Hepatocyte (in vitro differentiated cells): ENCODE measurements around the gene MEDAG. TPM values are rescaled to one million over a fixed set of nuclear protein-coding genes. Genes with fewer than 3 reads are reported as not detected.

ENCODE experiments used
- DNase-seq: peaks from one replicate; pipeline ENCODE4 v3.0.0-alpha.2; 2016; ENCODE audit warnings: low spot score
- H2AFZ ChIP-seq: fragments of 200-600 bp; sonication (generic); 2 replicates; pipeline ENCODE4 v1.6.0; 2016; ENCODE audit warnings: antibody characterized with exemption, mild to moderate bottlenecking
- H3K27ac ChIP-seq: fragments of 200-600 bp; sonication (generic); 2 replicates; pipeline ENCODE4 v1.5.1; 2016; ENCODE audit warnings: mild to moderate bottlenecking
- H3K27me3 ChIP-seq: fragments of 200-600 bp; sonication (generic); 2 replicates; pipeline ENCODE4 v1.6.1; 2016
- H3K36me3 ChIP-seq: fragments of 200-600 bp; sonication (generic); replicated peaks from 2 replicates; pipeline ENCODE4 v1.5.1; 2016; ENCODE audit warnings: low read depth; ENCODE audit not compliant: insufficient read depth
- H3K4me1 ChIP-seq: fragments of 200-600 bp; sonication (generic); 2 replicates; pipeline ENCODE4 v1.5.1; 2016; ENCODE audit warnings: mild to moderate bottlenecking, moderate library complexity; ENCODE audit not compliant: insufficient read depth
- H3K4me2 ChIP-seq: fragments of 200-600 bp; sonication (generic); 2 replicates; pipeline ENCODE4 v1.6.0; 2016
- H3K4me3 ChIP-seq: fragments of 200-600 bp; sonication (generic); 2 replicates; pipeline ENCODE4 v1.5.1; 2016; ENCODE audit warnings: mild to moderate bottlenecking
- H3K79me2 ChIP-seq: fragments of 200-600 bp; sonication (generic); 2 replicates; pipeline ENCODE4 v1.6.0; 2017; ENCODE audit warnings: mild to moderate bottlenecking
- H3K9me2 ChIP-seq: fragments of 200-600 bp; sonication (generic); replicated peaks from 2 replicates; pipeline ENCODE4 v1.6.0; 2017; ENCODE audit warnings: mild to moderate bottlenecking; ENCODE audit not compliant: insufficient read depth
- H3K9me3 ChIP-seq: fragments of 200-600 bp; sonication (generic); 2 replicates; pipeline ENCODE4 v1.5.1; 2016; ENCODE audit warnings: low read depth, mild to moderate bottlenecking
- H4K20me1 ChIP-seq: fragments of 200-600 bp; sonication (generic); 2 replicates; pipeline ENCODE4 v1.6.0; 2016; ENCODE audit warnings: mild to moderate bottlenecking; ENCODE audit not compliant: insufficient read depth, poor library complexity, severe bottlenecking
- EZH2 ChIP-seq: fragments of 200-600 bp; sonication (generic); IDR thresholded peaks from 2 replicates; pipeline ENCODE4 v1.6.1; 2016; ENCODE audit warnings: antibody characterized with exemption, mild to moderate bottlenecking, borderline replicate concordance
- EZH2phosphoT487 ChIP-seq: fragments of 200-600 bp; sonication (generic); IDR thresholded peaks from one replicate; pipeline ENCODE4 v1.6.1; 2018; ENCODE audit warnings: antibody characterized with exemption, mild to moderate bottlenecking, low read depth, moderate library complexity; ENCODE audit not compliant: unreplicated experiment, severe bottlenecking
- WGBS: methylation state at CpG from one replicate; pipeline ENCODE4 v1.1.6; 2016; ENCODE audit warnings: low lambda C conversion rate; ENCODE audit errors: missing lambda C conversion rate; 5-methylcytosine and 5-hydroxymethylcytosine counted together
- polyA plus RNA-seq: library from polyadenylated mRNA; unstranded; fragments of >200 nt; fragmentation: Nextera tagmentation; extraction: Ambion mirVana; gene quantifications from 2 replicates; pipeline ENCODE4 v1.2.1, GENCODE V29; 2016
- total RNA-seq: library from RNA; depleted of rRNA; stranded (reverse); fragments of >200 nt; gene quantifications from 2 replicates; pipeline ENCODE4 v1.2.3, GENCODE V29; 2014
- TF ChIP-seq, protein P1 (sequence below): fragments of 200-600 bp; sonication (generic); IDR thresholded peaks from 2 replicates; pipeline ENCODE4 v1.5.1; 2016; ENCODE audit warnings: antibody characterized with exemption, mild to moderate bottlenecking; ENCODE audit not compliant: poor library complexity

The MEDAG gene
- total and polyA plus RNA-seq, 2 experiments from 2014 or later = 0.03 to 0.28 TPM

DNA sequence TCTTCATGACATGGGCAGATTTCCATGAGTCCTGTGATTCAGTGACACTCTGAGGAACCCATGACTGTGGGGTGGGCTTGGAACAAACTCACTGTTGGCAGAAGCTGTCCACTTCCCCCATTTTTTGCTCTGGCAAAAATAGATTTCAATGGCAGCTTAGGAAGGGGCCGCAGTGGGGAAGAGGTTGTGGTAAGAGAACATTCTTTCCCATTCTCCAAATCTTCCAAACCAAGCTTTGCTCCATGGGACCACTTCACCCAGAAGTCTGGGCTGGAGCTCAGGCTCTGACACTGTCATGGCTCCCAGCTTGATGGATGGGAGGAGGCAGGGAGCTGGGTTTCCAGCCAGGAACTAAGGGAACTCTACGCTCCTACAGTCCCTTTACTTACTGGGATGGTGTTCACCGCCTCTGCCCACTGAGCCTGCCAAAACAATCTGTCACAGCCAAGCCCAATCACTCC, 24.9 kb upstream of the MEDAG start:
- H3K27ac ChIP-seq = peak overlapping the region; percentile 18
- H3K27me3 ChIP-seq = no peaks in the 10 kb centered on the region
- H3K36me3 ChIP-seq = no peaks in the 10 kb centered on the region
- no peak overlapping the region for H3K4me3 ChIP-seq
- peak overlapping the region; percentile 15 for H3K4me2 ChIP-seq
- H4K20me1 ChIP-seq = no peaks in the 10 kb centered on the region
- H3K9me2 ChIP-seq = no peaks in the 10 kb centered on the region
- no peaks in the 10 kb centered on the region for H3K79me2 ChIP-seq
- H3K4me1 ChIP-seq = peaks cover 20% of the 10 kb centered on the region
- H2AFZ ChIP-seq = no peak overlapping the region
- TF ChIP-seq, protein P1, sequence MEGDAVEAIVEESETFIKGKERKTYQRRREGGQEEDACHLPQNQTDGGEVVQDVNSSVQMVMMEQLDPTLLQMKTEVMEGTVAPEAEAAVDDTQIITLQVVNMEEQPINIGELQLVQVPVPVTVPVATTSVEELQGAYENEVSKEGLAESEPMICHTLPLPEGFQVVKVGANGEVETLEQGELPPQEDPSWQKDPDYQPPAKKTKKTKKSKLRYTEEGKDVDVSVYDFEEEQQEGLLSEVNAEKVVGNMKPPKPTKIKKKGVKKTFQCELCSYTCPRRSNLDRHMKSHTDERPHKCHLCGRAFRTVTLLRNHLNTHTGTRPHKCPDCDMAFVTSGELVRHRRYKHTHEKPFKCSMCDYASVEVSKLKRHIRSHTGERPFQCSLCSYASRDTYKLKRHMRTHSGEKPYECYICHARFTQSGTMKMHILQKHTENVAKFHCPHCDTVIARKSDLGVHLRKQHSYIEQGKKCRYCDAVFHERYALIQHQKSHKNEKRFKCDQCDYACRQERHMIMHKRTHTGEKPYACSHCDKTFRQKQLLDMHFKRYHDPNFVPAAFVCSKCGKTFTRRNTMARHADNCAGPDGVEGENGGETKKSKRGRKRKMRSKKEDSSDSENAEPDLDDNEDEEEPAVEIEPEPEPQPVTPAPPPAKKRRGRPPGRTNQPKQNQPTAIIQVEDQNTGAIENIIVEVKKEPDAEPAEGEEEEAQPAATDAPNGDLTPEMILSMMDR = no peak
- no peaks in the 10 kb centered on the region for H3K9me3 ChIP-seq
- 91% methylated on average over 3 of the region's 3 CpGs for WGBS
- no peak for DNase-seq

DNA sequence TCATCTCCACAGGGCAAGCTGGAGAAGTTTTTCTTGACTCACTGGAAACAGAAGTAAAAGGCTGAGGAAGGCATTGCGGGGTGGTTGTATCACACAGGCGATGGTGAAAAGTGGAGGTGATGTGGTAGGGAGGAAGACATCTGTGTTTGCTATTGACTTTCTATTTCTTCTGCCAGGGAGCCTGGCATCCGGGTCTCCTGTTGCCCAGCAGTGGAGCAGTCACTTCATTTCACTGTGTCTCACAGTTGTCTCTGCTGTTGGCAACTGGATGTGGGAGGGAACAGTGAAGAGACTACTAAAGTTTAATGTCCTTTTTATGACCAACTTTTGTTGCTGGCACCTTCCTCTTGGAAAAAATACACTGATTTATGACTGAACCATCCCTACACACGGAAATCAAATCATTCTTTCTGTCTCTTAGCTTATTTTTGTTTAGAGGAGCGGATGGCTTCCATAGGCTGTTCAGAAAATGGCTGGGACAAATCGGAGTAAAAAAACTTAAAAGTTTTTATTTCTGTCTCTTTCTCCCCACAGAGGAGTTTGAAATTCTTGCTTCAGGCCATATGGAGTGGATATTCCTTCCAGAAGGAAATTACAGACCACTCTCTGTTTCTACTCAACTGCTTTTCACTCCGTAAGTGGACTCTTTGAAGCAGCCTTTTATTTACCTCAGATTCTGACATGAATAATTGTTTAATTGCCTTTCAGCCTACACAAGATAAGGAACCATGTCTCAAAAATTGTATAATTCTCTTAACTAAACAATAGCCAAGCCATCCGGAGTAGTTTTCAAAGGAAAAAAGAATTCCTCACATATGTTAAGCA, 23.8 kb upstream of the MEDAG start:
- TF ChIP-seq, protein P1 = no peak
- TF ChIP-seq EZH2 (no peak), EZH2phosphoT487 (no peak)
- no peaks in the 10 kb centered on the region for H3K79me2 ChIP-seq
- no peaks in the 10 kb centered on the region for H3K27me3 ChIP-seq
- WGBS = 44% methylated on average over 8 of the region's 8 CpGs
- H2AFZ ChIP-seq = peak overlapping the region; percentile 7
- H3K36me3 ChIP-seq = no peaks in the 10 kb centered on the region
- peak overlapping the region; percentile 45 for H3K4me2 ChIP-seq
- H3K9me2 ChIP-seq = no peaks in the 10 kb centered on the region
- peak overlapping the region; percentile 18 for H3K27ac ChIP-seq
- no peaks in the 10 kb centered on the region for H4K20me1 ChIP-seq
- no peak for DNase-seq
- peaks cover 20% of the 10 kb centered on the region for H3K4me1 ChIP-seq
- no peak overlapping the region for H3K4me3 ChIP-seq
- H3K9me3 ChIP-seq = no peaks in the 10 kb centered on the region

DNA sequence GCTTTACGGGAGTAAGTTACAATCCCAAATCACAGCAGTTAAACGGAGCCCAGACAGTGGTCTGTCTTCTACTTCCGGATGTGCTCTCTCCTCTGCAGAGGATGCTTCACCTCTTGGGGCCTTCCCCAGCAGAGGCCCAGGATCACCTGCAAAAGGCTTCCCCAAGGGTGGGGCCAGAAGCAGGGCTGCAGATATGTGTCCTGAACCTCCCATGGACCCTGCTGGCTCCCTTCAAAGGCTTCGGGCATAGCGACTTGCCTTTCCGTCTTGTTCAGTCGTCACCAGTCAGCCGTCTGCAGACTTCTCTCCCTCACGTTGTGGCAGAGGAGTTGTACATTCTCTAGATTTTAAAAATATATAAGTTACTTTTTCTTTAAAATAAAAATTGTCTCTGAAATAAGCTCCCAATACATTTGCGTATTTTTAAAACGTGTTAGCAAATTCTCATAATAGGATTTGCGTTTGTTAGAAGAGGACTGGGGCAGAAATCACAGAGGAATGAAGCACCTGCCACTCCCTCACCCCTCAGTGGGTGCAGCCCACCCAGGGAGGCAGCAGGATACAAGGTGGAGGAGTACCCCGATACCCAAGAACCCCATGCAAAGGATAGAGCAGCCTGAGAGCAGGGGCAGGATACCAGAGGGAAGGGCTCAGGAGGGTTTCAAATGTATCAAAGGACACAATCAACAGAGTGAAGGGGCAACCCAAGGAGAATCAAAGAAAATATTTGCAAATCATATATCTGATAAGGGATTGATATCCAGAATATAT, 22.9 kb upstream of the MEDAG start:
- no peaks in the 10 kb centered on the region for H3K9me2 ChIP-seq
- H3K79me2 ChIP-seq = no peaks in the 10 kb centered on the region
- peaks cover 20% of the 10 kb centered on the region for H3K4me1 ChIP-seq
- H3K9me3 ChIP-seq = no peaks in the 10 kb centered on the region
- DNase-seq = no peak
- TF ChIP-seq EZH2phosphoT487 = no peak
- no peak for TF ChIP-seq EZH2
- TF ChIP-seq, protein P1 = no peak
- H3K36me3 ChIP-seq = no peaks in the 10 kb centered on the region
- no peaks in the 10 kb centered on the region for H3K27me3 ChIP-seq
- peak overlapping the region; percentile 45 for H3K4me2 ChIP-seq
- peak overlapping the region; percentile 18 for H3K27ac ChIP-seq
- H4K20me1 ChIP-seq = no peaks in the 10 kb centered on the region
- no peak overlapping the region for H3K4me3 ChIP-seq
- H2AFZ ChIP-seq = peak overlapping the region; percentile 7
- WGBS = 54% methylated on average over 13 of the region's 13 CpGs
